Ecto neural progenitor cell (in vitro differentiated cells): ENCODE data around the gene ZBTB9.
A peak's percentile ranks its signal among the peaks of the same experiment; 100 is the strongest.

Experiments
- DNase-seq: peaks from one replicate; pipeline ENCODE4 v3.0.0-alpha.2; 2018; ENCODE audit warnings: low spot score

ZBTB9 gene

GRCh38 chr6:33418690-33419291, 35.6 kb upstream of the ZBTB9 start:
- no peak for DNase-seq

- DNase-seq = peak; percentile 75
Measured at GRCh38 chr6:33419580-33420490, 34.5 kb upstream of the ZBTB9 start, which contains the start of gene SYNGAP1. Gene SYNGAP1 (plus strand): TSS chr6:33420065. CDS start chr6:33420265, 200 bp downstream.

- DNase-seq = no peak
Measured at GRCh38 chr6:33420491-33421343, 33.7 kb upstream of the ZBTB9 start.

- DNase-seq = no peak
Measured at GRCh38 chr6:33421344-33421643, 33.1 kb upstream of the ZBTB9 start.

- DNase-seq = no peak
Measured at GRCh38 chr6:33423777-33424176, 30.6 kb upstream of the ZBTB9 start.

- DNase-seq = no peak
Measured at GRCh38 chr6:33424855-33425667, 29.3 kb upstream of the ZBTB9 start.

- DNase-seq = peak; percentile 93
Measured at GRCh38 chr6:33425668-33426577, 28.5 kb upstream of the ZBTB9 start.

GRCh38 chr6:33426590-33427511, 27.5 kb upstream of the ZBTB9 start:
- DNase-seq = no peak

- DNase-seq = peak; percentile 78
Measured at GRCh38 chr6:33427585-33428223, 26.7 kb upstream of the ZBTB9 start.

GRCh38 chr6:33428224-33428965, 26.0 kb upstream of the ZBTB9 start:
- DNase-seq = peak; percentile 69

GRCh38 chr6:33428966-33429749, 25.2 kb upstream of the ZBTB9 start:
- no peak for DNase-seq

GRCh38 chr6:33429750-33430052, 24.7 kb upstream of the ZBTB9 start:
- no peak for DNase-seq

- DNase-seq = no peak
Measured at GRCh38 chr6:33430334-33430733, 24.0 kb upstream of the ZBTB9 start.

GRCh38 chr6:33430991-33431879, 23.1 kb upstream of the ZBTB9 start:
- peak; percentile 89 for DNase-seq

GRCh38 chr6:33431880-33432541, 22.4 kb upstream of the ZBTB9 start:
- no peak for DNase-seq

GRCh38 chr6:33432546-33432945, 21.8 kb upstream of the ZBTB9 start:
- DNase-seq = no peak
